Left cardiac atrium (tissue), 2 donors: Measurements from ENCODE around the gene CDC34. TPM values are rescaled to one million over a fixed set of nuclear protein-coding genes. Genes with fewer than 3 reads are reported as not detected.

Source experiments
- total RNA-seq, 2 donors: library from RNA; stranded (reverse); fragmentation: NEBNext Ultra II Directional; extraction: Animal tissue kit (Norgen Biotek cat#: 25700); gene quantifications; one replicate each; pipeline ENCODE4 v1.2.1, GENCODE V29; 2021
- donor health status: DM: no; HTN: yes; CAD: no; lungs with severe emphysema.
- donor health status: DM: yes; HTN: yes; CAD: no.

CDC34 gene
- total RNA-seq, 2 donors from 2014 or later: 63.9 to 71.0 TPM

Other genes starting within 250 kb of the CDC34 start
- under 1 TPM; 0.76 to 0.85 TPM for gene PLPP2, start 240.4 kb upstream of the CDC34 start, total RNA-seq
- gene MIER2, start 187.0 kb upstream of the CDC34 start, total RNA-seq: 10 to 100 TPM; 18.2 to 25.0 TPM
- under 1 TPM; 0.76 to 0.88 TPM for gene C2CD4C, start 122.6 kb upstream of the CDC34 start, total RNA-seq
- gene SHC2, start 70.7 kb upstream of the CDC34 start, total RNA-seq: 10 to 100 TPM; 10.7 to 19.4 TPM
- gene MADCAM1, start 35.3 kb upstream of the CDC34 start, total RNA-seq: under 1 TPM; 0.24 to 0.41 TPM
- gene TPGS1, start 24.3 kb upstream of the CDC34 start, total RNA-seq: 10 to 100 TPM; 12.1 to 14.9 TPM
- 1 to 10 TPM in 1 of 2 donors, under 1 TPM in 1; 0.81 to 1.1 TPM for gene GZMM, start 12.3 kb downstream of the CDC34 start, total RNA-seq
- gene BSG, start 40.8 kb downstream of the CDC34 start, total RNA-seq: 1,000 to 10,000 TPM in 1 of 2 donors, 100 to 1,000 TPM in 1; 847 to 1,152 TPM
- gene HCN2, start 58.1 kb downstream of the CDC34 start, total RNA-seq: 1 to 10 TPM; 4.3 to 10.0 TPM
- 10 to 100 TPM; 33.7 to 43.6 TPM for gene POLRMT, start 101.8 kb downstream of the CDC34 start, total RNA-seq
- under 1 TPM in 1 of 2 donors, not detected in 1; 0.44 TPM for gene FGF22, start 108.1 kb downstream of the CDC34 start, total RNA-seq
- gene RNF126, start 131.5 kb downstream of the CDC34 start, total RNA-seq: 10 to 100 TPM; 19.2 to 35.9 TPM
- gene FSTL3, start 144.6 kb downstream of the CDC34 start, total RNA-seq: 100 to 1,000 TPM in 1 of 2 donors, 10 to 100 TPM in 1; 33.5 to 118 TPM
- gene PRSS57, start 163.7 kb downstream of the CDC34 start, total RNA-seq: not detected
- gene PALM, start 177.2 kb downstream of the CDC34 start, total RNA-seq: 10 to 100 TPM; 48.9 to 49.7 TPM
- under 1 TPM in 1 of 2 donors, not detected in 1; 0.18 TPM for gene MISP, start 219.4 kb downstream of the CDC34 start, total RNA-seq